HCT116 (cell line): Measurements from ENCODE around the gene CTBS. TPM values are rescaled to one million over a fixed set of nuclear protein-coding genes. Genes with fewer than 3 reads are reported as not detected.
A peak's percentile ranks its signal among the peaks of the same experiment; 100 is the strongest.

Source experiments
- ATAC-seq: fragments of 200-7000 bp; cut with Tn5 transposase; 2 replicates; pipeline ENCODE4 v1.9.1; 2020; ENCODE audit warnings: mild to moderate bottlenecking, moderate library complexity
- BruUV-seq: library from RNA; stranded (reverse); fragments of 400-500 nt; replicated peaks from 2 replicates; lab custom pipeline; 2021; lab: Mats Ljungman, UMichigan
- CTCF ChIA-PET: fragments of 300-600 bp; sonication (Branson Sonifier 250); formaldehyde crosslinking; loops from one replicate; lab custom pipeline; 2021; ENCODE audit warnings: antibody characterized with exemption; lab: Charles Lee
- POLR2A ChIA-PET: fragments of 300-600, 350-600 bp; sonication (Branson Sonifier 250); formaldehyde crosslinking; loops from one replicate; lab custom pipeline; 2021; ENCODE audit warnings: antibody characterized with exemption; lab: Charles Lee
- RAD21 ChIA-PET, 2 experiments: fragments of 300-600 bp; sonication (Branson Sonifier 250); formaldehyde crosslinking; loops; one replicate each; lab custom pipeline; 2023; ENCODE audit warnings: low total read pairs in 2 of 2; ENCODE audit not compliant: uncharacterized antibody in 2 of 2, unreplicated experiment in 2 of 2, low non-redundant PET in 1 of 2; lab: Charles Lee
- DNase-seq: peaks from one replicate; pipeline ENCODE4 v3.0.0-alpha.2; 2010; ENCODE audit warnings: low read depth, low spot score
- H2AFZ ChIP-seq: fragments of 200-600 bp; shearing (Covaris generic), sonication (generic); 2 replicates; pipeline ENCODE4 v1.6.1; 2017; ENCODE audit warnings: low read depth, mixed run types, mixed read lengths, antibody characterized with exemption, low read length; ENCODE audit not compliant: poor library complexity, severe bottlenecking
- H3K27ac ChIP-seq: 2 replicates; pipeline ENCODE4 v1.5.1; 2012; ENCODE audit warnings: low read depth, low read length
- H3K27me3 ChIP-seq: fragments of 200-600 bp; sonication (generic); 2 replicates; pipeline ENCODE4 v1.6.1; 2016; ENCODE audit warnings: mixed run types, low read length, mixed read lengths; ENCODE audit not compliant: insufficient read depth
- H3K36me3 ChIP-seq, 2 experiments: fragments of 200-500 bp in 1 of 2; fragments of 200-600 bp in 1 of 2; sonication (Bioruptor generic) in 1 of 2; sonication (generic) in 1 of 2; 2 replicates each; pipeline versions ENCODE4 v1.5.1 to v1.6.1; 2014 to 2016; ENCODE audit warnings: low read length in 2 of 2, inconsistent platforms in 1 of 2, mixed read lengths in 1 of 2, mixed run types in 1 of 2; ENCODE audit not compliant: insufficient read depth in 2 of 2, control insufficient read depth in 1 of 2
- H3K4me1 ChIP-seq, 2 experiments: fragments of 200-600 bp in 1 of 2; sonication (generic) in 1 of 2; 2 replicates each; pipeline versions ENCODE4 v1.5.1 to v1.6.1; 2012 to 2017; ENCODE audit warnings: low read length in 2 of 2, inconsistent platforms in 1 of 2, mild to moderate bottlenecking in 1 of 2, mixed read lengths in 1 of 2, mixed run types in 1 of 2, moderate library complexity in 1 of 2; ENCODE audit not compliant: insufficient read depth in 2 of 2, control insufficient read depth in 1 of 2
- H3K4me2 ChIP-seq: fragments of 200-600 bp; sonication (generic); 2 replicates; pipeline ENCODE4 v1.6.1; 2017; ENCODE audit warnings: mixed run types, low read length, mixed read lengths
- H3K4me3 ChIP-seq, 2 experiments: fragments of 200-600 bp in 1 of 2; sonication (generic) in 1 of 2; replicated peaks in 1 of 2; 2 replicates each; pipeline ENCODE4 v1.5.1; 2011 to 2016; ENCODE audit warnings: low read length in 2 of 2, control low read depth in 1 of 2, low read depth in 1 of 2, mild to moderate bottlenecking in 1 of 2, mixed read lengths in 1 of 2, mixed run types in 1 of 2
- H3K79me2 ChIP-seq: fragments of 200-600 bp; sonication (generic); 2 replicates; pipeline ENCODE4 v1.6.1; 2017; ENCODE audit warnings: mild to moderate bottlenecking, mixed run types, low read length, moderate library complexity, mixed read lengths; ENCODE audit not compliant: insufficient read depth
- H3K9ac ChIP-seq: fragments of 200-600 bp; sonication (generic); 2 replicates; pipeline ENCODE4 v1.6.1; 2016; ENCODE audit warnings: low read length, mixed read lengths
- H3K9me2 ChIP-seq: fragments of 200-600 bp; sonication (generic), shearing (Covaris generic); 2 replicates; pipeline ENCODE4 v1.6.1; 2017; ENCODE audit warnings: mixed run types, mild to moderate bottlenecking, moderate library complexity; ENCODE audit not compliant: insufficient read depth
- H3K9me3 ChIP-seq, 2 experiments: fragments of 200-500 bp in 1 of 2; fragments of 200-600 bp in 1 of 2; sonication (Bioruptor generic) in 1 of 2; sonication (generic) in 1 of 2; 2 replicates each; pipeline ENCODE4 v1.6.1; 2014 to 2017; ENCODE audit warnings: low read length in 2 of 2, mixed read lengths in 2 of 2, inconsistent platforms in 1 of 2, low read depth in 1 of 2, mild to moderate bottlenecking in 1 of 2, mixed run types in 1 of 2, moderate library complexity in 1 of 2; ENCODE audit not compliant: control insufficient read depth in 1 of 2, insufficient read depth in 1 of 2
- H4K20me1 ChIP-seq: fragments of 200-600 bp; sonication (generic), shearing (Covaris generic); 2 replicates; pipeline ENCODE4 v1.6.1; 2017; ENCODE audit warnings: mixed run types, mild to moderate bottlenecking, moderate library complexity; ENCODE audit not compliant: insufficient read depth
- CBX3 ChIP-seq: IDR thresholded peaks from 2 replicates; pipeline ENCODE4 v1.6.1; 2012; ENCODE audit warnings: low read depth
- CEBPB ChIP-seq: IDR thresholded peaks from 2 replicates; pipeline ENCODE4 v1.6.1; 2012; ENCODE audit warnings: low read depth
- EGR1 ChIP-seq: IDR thresholded peaks from 2 replicates; pipeline ENCODE4 v1.6.1; 2012; ENCODE audit warnings: low read depth
- ELF1 ChIP-seq: IDR thresholded peaks from 2 replicates; pipeline ENCODE4 v1.6.1; 2012; ENCODE audit warnings: low read depth, borderline replicate concordance
- EZH2 ChIP-seq: fragments of 200-600 bp; sonication (generic); IDR thresholded peaks from 2 replicates; pipeline ENCODE4 v1.6.1; 2017; ENCODE audit warnings: antibody characterized with exemption, mixed run types
- FOSL1 ChIP-seq: IDR thresholded peaks from 2 replicates; pipeline ENCODE4 v1.6.1; 2012; ENCODE audit warnings: low read depth
- JUND ChIP-seq: IDR thresholded peaks from 2 replicates; pipeline ENCODE4 v1.6.1; 2012
- MAX ChIP-seq: IDR thresholded peaks from 2 replicates; pipeline ENCODE4 v1.6.1; 2012
- POLR2A ChIP-seq: IDR thresholded peaks from 2 replicates; pipeline ENCODE4 v1.7.0; 2011; ENCODE audit warnings: borderline replicate concordance; ENCODE audit not compliant: insufficient read depth, insufficient read length; ENCODE audit errors: extremely low read depth
- SIN3A ChIP-seq: IDR thresholded peaks from 2 replicates; pipeline ENCODE4 v1.6.1; 2012; ENCODE audit warnings: low read depth
- SP1 ChIP-seq: IDR thresholded peaks from 2 replicates; pipeline ENCODE4 v1.6.1; 2012; ENCODE audit warnings: low read depth
- SRF ChIP-seq: IDR thresholded peaks from 2 replicates; pipeline ENCODE4 v1.6.1; 2012; ENCODE audit warnings: low read depth
- TCF7L2 ChIP-seq: IDR thresholded peaks from 2 replicates; pipeline ENCODE4 v1.7.0; 2011; ENCODE audit warnings: borderline replicate concordance, inconsistent platforms; ENCODE audit not compliant: insufficient read depth, insufficient read length; ENCODE audit errors: extremely low read depth
- ZFX ChIP-seq: fragments of 450-650 bp; IDR thresholded peaks from 2 replicates; pipeline ENCODE4 v1.6.1; 2017
- intact Hi-C: fragments of 100-400 bp; cut with micrococcal nuclease; formaldehyde crosslinking; loops from 2 replicates; pipeline ENCODE4 v1.10.0; 2022
- total RNA-seq: library from RNA; stranded (reverse); gene quantifications from one replicate; pipeline ENCODE4 v1.2.1, GENCODE V29; 2021; ENCODE audit not compliant: unreplicated experiment
- TF ChIP-seq, protein P1 (sequence below), 3 experiments: fragments of 200-600 bp in 1 of 3; sonication (generic) in 1 of 3; IDR thresholded peaks in 2 of 3; conservative IDR thresholded peaks in 1 of 3; 2 replicates each; pipeline ENCODE4 v1.5.1; 2012 to 2017; ENCODE audit warnings: low read depth in 2 of 3, low read length in 2 of 3, antibody characterized with exemption in 1 of 3, borderline replicate concordance in 1 of 3, control low read depth in 1 of 3, mild to moderate bottlenecking in 1 of 3, mixed read lengths in 1 of 3, mixed run types in 1 of 3, moderate library complexity in 1 of 3; ENCODE audit not compliant: insufficient read depth in 1 of 3

The CTBS gene
- total RNA-seq, 1 experiment from 2014 or later: 19.5 TPM

- Histone ChIP-seq H3K9me2 (no peaks in the 10 kb centered on the region), H3K36me3 (peaks cover 3 to 11% of the 10 kb centered on the region in 2 experiments), H3K4me2 (peak overlapping the region; percentile 79), H3K9ac (peak overlapping the region; percentile 94), H3K4me1 (peaks cover 14 to 44% of the 10 kb centered on the region in 2 experiments), H4K20me1 (no peaks in the 10 kb centered on the region), H3K4me3 (peak overlapping the region; percentile 66 to 92), H3K79me2 (peaks cover 27% of the 10 kb centered on the region), H3K27ac (peak overlapping the region; percentile 98), H2AFZ (no peak overlapping the region), H3K9me3 (no peaks in the 10 kb centered on the region), H3K27me3 (no peaks in the 10 kb centered on the region)
- ATAC-seq (no peak), DNase-seq (no peak)
- BruUV-seq: TSS peak; percentile 96
- ChIA-PET RAD21 (interaction anchor here in 1 of 2 experiments (0.6 kb wide), 1 partner anchor 353 kb away, joined by 3 read pairs; no protein-coding TSS in a partner anchor), CTCF (interaction anchor here (1.6 kb wide), 1 partner anchor 432 kb away, joined by 5 read pairs; no protein-coding TSS in a partner anchor), POLR2A (interaction anchor here (0.7 to 2.3 kb wide), 14 partner anchors 9 to 429 kb away, joined by 3 to 16 read pairs (median 3); partner anchors contain the start of genes GNG5, PRKACB and SPATA1)
- intact Hi-C loops: no loop called here
- TF ChIP-seq SP1 (no peak), ZFX (no peak), MAX (no peak), POLR2A (no peak), CBX3 (no peak), SRF (no peak)
- TF ChIP-seq, protein P1, sequence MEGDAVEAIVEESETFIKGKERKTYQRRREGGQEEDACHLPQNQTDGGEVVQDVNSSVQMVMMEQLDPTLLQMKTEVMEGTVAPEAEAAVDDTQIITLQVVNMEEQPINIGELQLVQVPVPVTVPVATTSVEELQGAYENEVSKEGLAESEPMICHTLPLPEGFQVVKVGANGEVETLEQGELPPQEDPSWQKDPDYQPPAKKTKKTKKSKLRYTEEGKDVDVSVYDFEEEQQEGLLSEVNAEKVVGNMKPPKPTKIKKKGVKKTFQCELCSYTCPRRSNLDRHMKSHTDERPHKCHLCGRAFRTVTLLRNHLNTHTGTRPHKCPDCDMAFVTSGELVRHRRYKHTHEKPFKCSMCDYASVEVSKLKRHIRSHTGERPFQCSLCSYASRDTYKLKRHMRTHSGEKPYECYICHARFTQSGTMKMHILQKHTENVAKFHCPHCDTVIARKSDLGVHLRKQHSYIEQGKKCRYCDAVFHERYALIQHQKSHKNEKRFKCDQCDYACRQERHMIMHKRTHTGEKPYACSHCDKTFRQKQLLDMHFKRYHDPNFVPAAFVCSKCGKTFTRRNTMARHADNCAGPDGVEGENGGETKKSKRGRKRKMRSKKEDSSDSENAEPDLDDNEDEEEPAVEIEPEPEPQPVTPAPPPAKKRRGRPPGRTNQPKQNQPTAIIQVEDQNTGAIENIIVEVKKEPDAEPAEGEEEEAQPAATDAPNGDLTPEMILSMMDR (IDR thresholded peaks at IDR 0.05 in 2 of 3, conservative IDR thresholded peaks at IDR 0.05 in 1 of 3; ENCODE audit: borderline replicate concordance in 1 of 3, insufficient read depth in 1 of 3, low read depth in 2 of 3, low read length in 2 of 3): no peak
Observed at GRCh38 chr1:84573481-84573966, 716 bp downstream of the CTBS start.

DNA sequence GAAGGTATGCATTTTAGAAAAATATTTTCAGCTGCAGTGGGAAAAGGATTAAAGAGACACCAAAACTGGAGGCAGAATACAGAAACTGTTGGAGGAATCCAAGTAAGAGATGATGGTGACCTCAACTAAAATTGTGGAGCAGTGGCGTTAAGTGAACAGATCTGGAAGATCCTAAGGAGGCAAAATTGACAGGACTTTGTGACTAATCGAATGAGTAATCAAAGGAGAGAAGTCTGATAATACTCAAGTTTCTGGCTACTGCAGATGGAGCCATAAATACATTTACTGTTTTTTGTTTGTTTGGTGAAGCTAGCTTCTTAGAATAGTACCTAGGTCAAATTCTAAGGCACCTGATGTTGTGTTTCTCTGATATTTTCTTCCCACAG is 3.1 kb downstream of the CTBS start:
- Histone ChIP-seq H3K27me3 (no peaks in the 10 kb centered on the region), H3K9me3 (no peaks in the 10 kb centered on the region), H3K36me3 (peaks cover 3 to 13% of the 10 kb centered on the region in 2 experiments), H3K4me1 (peaks cover 14 to 44% of the 10 kb centered on the region in 2 experiments), H3K9me2 (no peaks in the 10 kb centered on the region), H3K79me2 (peaks cover 27% of the 10 kb centered on the region), H3K9ac (no peak overlapping the region), H3K4me2 (peak overlapping the region; percentile 32), H3K27ac (no peak overlapping the region; the same call in 1 of the 2 replicates), H3K4me3 (no peak overlapping the region), H2AFZ (no peak overlapping the region), H4K20me1 (no peaks in the 10 kb centered on the region)
- BruUV-seq: no TSS peak
- intact Hi-C loops: no loop called here
- ChIA-PET CTCF (no interaction called here), RAD21 (no interaction called here), POLR2A (no interaction called here)
- no peak for ATAC-seq
- no peak for DNase-seq
- no peak for TF ChIP-seq CEBPB
- TF ChIP-seq EGR1: no peak
- TF ChIP-seq EZH2: no peak
- TF ChIP-seq ELF1: no peak
- no peak for TF ChIP-seq CBX3
- TF ChIP-seq, protein P1 (IDR thresholded peaks at IDR 0.05 in 2 of 3, conservative IDR thresholded peaks at IDR 0.05 in 1 of 3; ENCODE audit: borderline replicate concordance in 1 of 3, insufficient read depth in 1 of 3, low read depth in 2 of 3, low read length in 2 of 3): no peak
- TF ChIP-seq TCF7L2: no peak
- no peak for TF ChIP-seq SIN3A
- peak; percentile 22; the same call in 1 of the 2 replicates for TF ChIP-seq JUND
- peak; percentile 47 for TF ChIP-seq FOSL1
